Activated T-cell treated with anti-CD3 and anti-CD28 coated beads for 4 hours (primary cell): ENCODE measurements around the gene P2RY6.
"Not testable (repeated sequence)": the region's sequence is repeated elsewhere in the genome, so short reads cannot be mapped to it uniquely, and the experiment has no call there.

ENCODE experiments used
- DNase-seq: peaks from one replicate; pipeline ENCODE4 v3.0.0-alpha.2; 2020

P2RY6 gene

GRCh38 chr11:73262851-73263495 lies 9.2 kb upstream of the P2RY6 start:
- DNase-seq: no peak

GRCh38 chr11:73263640-73264039 lies 8.5 kb upstream of the P2RY6 start:
- no peak for DNase-seq

- no peak for DNase-seq
Measured at GRCh38 chr11:73265278-73265810, 6.8 kb upstream of the P2RY6 start.

GRCh38 chr11:73265853-73266645 lies 6.1 kb upstream of the P2RY6 start:
- DNase-seq: no peak

GRCh38 chr11:73266646-73267020 lies 5.5 kb upstream of the P2RY6 start:
- DNase-seq: no peak

- DNase-seq: no peak
Measured at GRCh38 chr11:73267122-73267846, 4.9 kb upstream of the P2RY6 start.

GRCh38 chr11:73267906-73268540 lies 4.1 kb upstream of the P2RY6 start:
- no peak for DNase-seq

- DNase-seq: no peak
Measured at GRCh38 chr11:73268671-73269271, 3.4 kb upstream of the P2RY6 start.

GRCh38 chr11:73269459-73270015 lies 2.6 kb upstream of the P2RY6 start:
- DNase-seq: no peak

- DNase-seq: no peak
Measured at GRCh38 chr11:73270016-73270854, 1.9 kb upstream of the P2RY6 start.

GRCh38 chr11:73270855-73271477 lies 1.2 kb upstream of the P2RY6 start:
- DNase-seq: no peak

- DNase-seq: not testable (repeated sequence)
Measured at GRCh38 chr11:73271478-73271865, 666 bp upstream of the P2RY6 start.

GRCh38 chr11:73272680-73273038 lies 521 bp downstream of the P2RY6 start:
- DNase-seq: no peak

- no peak for DNase-seq
Measured at GRCh38 chr11:73273222-73273895, 1.2 kb downstream of the P2RY6 start.

- DNase-seq: not testable (repeated sequence)
Measured at GRCh38 chr11:73274191-73274590, 2.1 kb downstream of the P2RY6 start.

GRCh38 chr11:73274722-73275380 lies 2.7 kb downstream of the P2RY6 start:
- DNase-seq: no peak

GRCh38 chr11:73275381-73275750 lies 3.2 kb downstream of the P2RY6 start:
- DNase-seq: no peak

GRCh38 chr11:73277467-73277866 lies 5.3 kb downstream of the P2RY6 start:
- DNase-seq: no peak

- no peak for DNase-seq
Measured at GRCh38 chr11:73280626-73281025, 8.5 kb downstream of the P2RY6 start.

- no peak for DNase-seq
Measured at GRCh38 chr11:73281201-73281741, 9.1 kb downstream of the P2RY6 start.
